ENCODE results near the gene LRRC49.
"Not testable (repeated sequence)": the region's sequence is repeated elsewhere in the genome, so short reads cannot be mapped to it uniquely, and the experiment has no call there.

LRRC49 gene

DNA sequence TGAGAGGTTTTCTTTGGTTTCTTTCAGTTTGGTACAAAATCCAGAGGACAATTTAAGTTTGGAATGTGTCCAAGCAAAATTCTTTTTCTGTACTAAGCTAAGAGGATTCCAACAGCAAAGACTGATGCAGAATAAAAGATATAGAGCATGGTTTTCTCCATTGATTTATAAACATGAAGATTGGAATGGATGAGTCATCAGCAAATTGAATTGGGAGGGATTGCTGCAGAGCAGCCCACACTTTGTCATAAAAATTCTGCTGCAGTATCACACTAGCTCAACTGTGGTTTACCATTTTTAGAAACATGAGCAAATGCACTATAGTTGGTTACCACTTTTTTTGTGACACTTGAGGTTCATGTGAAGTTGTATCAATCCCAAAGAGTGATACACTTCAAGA lies 22.6 kb upstream of the LRRC49 start:
- no peak overlapping the region for H3K4me3 ChIP-seq (ENCODE audit: low read depth, low read length)
- peak; percentile 83 for DNase-seq (ENCODE audit: low read depth, low spot score)
- TF ChIP-seq, protein P1, sequence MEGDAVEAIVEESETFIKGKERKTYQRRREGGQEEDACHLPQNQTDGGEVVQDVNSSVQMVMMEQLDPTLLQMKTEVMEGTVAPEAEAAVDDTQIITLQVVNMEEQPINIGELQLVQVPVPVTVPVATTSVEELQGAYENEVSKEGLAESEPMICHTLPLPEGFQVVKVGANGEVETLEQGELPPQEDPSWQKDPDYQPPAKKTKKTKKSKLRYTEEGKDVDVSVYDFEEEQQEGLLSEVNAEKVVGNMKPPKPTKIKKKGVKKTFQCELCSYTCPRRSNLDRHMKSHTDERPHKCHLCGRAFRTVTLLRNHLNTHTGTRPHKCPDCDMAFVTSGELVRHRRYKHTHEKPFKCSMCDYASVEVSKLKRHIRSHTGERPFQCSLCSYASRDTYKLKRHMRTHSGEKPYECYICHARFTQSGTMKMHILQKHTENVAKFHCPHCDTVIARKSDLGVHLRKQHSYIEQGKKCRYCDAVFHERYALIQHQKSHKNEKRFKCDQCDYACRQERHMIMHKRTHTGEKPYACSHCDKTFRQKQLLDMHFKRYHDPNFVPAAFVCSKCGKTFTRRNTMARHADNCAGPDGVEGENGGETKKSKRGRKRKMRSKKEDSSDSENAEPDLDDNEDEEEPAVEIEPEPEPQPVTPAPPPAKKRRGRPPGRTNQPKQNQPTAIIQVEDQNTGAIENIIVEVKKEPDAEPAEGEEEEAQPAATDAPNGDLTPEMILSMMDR (IDR thresholded peaks at IDR 0.05; ENCODE audit: low read depth, low read length), result no peak
- in situ Hi-C loops (cut with HindIII; ENCODE audit: low sequenced_read_pairs), result no loop called here

DNA sequence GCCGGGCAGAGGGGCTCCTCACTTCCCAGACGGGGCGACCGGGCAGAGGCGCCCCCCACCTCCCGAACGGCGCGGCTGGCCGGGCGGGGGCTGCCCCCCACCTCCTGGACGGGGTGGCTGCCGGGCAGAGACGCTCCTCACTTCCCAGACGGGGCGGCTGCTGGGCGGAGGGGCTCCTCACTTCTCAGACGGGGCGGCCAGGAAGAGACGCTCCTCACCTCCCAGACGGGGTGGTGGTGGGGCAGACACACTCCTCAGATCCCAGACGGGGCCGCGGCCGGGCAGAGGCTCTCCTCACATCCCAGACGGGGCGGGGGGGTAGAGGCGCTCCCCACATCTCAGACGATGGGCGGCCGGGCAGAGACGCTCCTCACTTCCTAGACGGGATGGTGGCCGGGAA lies 21.1 kb upstream of the LRRC49 start:
- H3K4me3 ChIP-seq (ENCODE audit: low read depth, low read length); in situ Hi-C loops (cut with HindIII; ENCODE audit: low sequenced_read_pairs); DNase-seq (ENCODE audit: low read depth, low spot score): not testable (repeated sequence)

DNA sequence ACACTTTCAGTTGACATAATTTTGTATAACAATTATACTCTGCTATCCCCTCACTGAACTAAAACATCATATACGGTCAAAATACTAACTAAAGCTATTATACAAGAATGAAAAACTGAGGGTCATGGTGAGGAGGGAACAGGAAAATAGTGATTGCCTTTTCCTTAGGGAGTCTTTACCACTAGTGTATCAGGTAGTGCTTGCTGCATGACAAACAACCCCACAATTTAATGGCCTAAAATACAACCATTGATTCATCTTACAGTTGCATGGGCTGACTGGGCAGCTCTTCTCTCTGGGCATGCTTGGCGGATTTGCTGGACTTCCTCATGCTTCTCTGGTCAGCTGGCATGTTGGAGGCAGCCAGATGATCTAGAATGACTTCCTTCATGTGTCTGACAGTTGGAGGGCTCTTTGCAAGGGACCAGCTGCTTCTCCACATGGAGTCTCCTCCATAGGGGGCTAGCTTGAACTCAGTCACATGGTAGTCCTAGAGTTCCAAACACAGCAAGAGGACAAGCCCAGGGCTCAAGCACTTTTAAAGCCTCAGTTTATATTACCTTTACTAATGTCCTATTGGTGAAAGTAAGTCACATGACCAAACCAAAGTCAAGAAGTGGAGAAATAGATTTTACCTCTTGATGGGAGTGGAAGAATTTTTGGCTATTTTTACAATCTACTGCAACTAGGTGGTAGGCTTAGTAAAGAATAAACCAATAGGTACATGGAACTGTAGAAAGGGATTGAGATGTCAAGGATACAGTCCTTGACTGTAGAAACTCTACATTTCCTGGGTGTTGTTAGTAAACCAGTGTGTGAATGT lies 19.2 kb upstream of the LRRC49 start:
- H3K4me3 ChIP-seq (ENCODE audit: low read depth, low read length), result no peak overlapping the region
- TF ChIP-seq, protein P1 (IDR thresholded peaks at IDR 0.05; ENCODE audit: low read depth, low read length), result no peak
- no peak for DNase-seq (ENCODE audit: low read depth, low spot score)
- in situ Hi-C loops (cut with HindIII; ENCODE audit: low sequenced_read_pairs), result no loop called here

DNA sequence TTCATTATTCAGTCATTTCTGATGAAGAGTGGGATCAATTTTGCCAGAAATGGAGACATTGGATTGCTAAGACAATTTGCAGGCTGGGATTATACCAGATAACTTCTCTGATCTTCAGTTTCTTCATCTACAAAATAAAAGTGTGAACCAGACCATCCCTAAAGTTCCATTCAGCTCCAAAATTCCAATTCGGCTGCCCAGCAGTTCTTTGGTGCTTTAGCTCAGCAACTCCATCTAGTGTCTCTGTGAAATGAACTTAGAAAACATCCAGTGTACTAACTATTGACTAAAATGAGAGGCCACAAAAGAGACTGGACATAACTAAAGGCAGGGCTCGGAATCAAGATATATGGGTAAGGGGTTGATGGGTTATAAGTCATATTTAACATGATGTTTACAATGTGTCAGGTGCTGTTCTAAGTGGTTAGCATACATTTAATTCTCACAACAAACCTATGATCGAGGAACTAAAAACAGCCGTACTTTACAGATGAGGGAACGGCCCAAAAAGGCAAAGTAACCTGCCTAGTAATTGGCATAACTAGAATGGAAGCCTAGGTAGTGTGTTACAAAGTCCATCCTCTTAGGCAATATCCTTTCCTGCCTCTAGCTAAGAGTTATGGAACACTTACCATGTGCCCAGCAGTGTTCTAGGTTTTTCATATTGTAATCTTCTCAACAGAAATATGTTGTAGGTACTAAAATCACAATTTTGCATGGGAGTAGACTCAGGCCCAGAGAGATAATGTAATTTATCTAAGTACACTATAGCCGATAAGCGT lies 17.4 kb upstream of the LRRC49 start:
- H3K4me3 ChIP-seq (ENCODE audit: low read depth, low read length), result no peak overlapping the region
- TF ChIP-seq, protein P1 (IDR thresholded peaks at IDR 0.05; ENCODE audit: low read depth, low read length), result peak; percentile 71
- peak; percentile 58 for DNase-seq (ENCODE audit: low read depth, low spot score)
- in situ Hi-C loops (cut with HindIII; ENCODE audit: low sequenced_read_pairs), result no loop called here

DNA sequence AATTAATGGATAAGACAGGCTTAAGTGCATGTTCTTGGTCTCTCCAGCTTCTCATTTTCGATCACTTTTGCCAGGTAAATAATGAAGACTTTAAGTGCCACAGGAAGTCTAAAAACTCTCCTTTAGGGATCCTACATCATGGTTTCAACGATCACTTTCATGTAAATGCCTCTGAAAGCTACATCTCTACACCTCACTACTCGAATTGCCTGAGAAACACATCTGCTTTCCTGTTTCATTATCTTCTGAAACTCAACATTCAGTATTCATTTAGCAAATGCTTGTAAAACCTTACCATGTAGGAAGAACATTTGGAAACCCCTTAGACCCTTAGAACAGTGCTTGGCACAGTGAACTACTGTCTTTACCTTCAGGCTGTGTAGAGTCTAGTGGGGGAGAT lies 16.6 kb upstream of the LRRC49 start:
- in situ Hi-C loops (cut with HindIII; ENCODE audit: low sequenced_read_pairs), result no loop called here
- TF ChIP-seq, protein P1 (IDR thresholded peaks at IDR 0.05; ENCODE audit: low read depth, low read length), result no peak
- DNase-seq (ENCODE audit: low read depth, low spot score), result no peak
- H3K4me3 ChIP-seq (ENCODE audit: low read depth, low read length), result no peak overlapping the region

DNA sequence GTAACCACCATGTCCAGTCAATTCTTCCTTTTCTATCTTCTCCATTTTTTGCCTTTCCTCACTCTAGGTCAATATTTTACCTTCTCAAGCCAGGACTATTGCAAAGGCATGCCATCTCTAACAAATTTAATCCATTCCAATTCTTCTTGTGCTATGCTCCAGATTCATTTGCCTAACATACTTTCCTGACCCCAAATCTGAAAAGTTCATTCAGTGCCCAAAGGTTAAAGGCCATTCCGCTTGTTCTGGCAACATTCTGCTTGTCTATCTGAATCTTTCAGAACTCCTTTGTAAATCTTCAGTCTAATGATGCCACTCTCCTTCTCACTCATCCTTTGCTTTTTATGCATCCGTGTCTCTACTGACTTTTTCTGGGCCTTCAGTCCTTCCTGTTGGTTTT lies 15.9 kb upstream of the LRRC49 start:
- no peak overlapping the region for H3K4me3 ChIP-seq (ENCODE audit: low read depth, low read length)
- DNase-seq (ENCODE audit: low read depth, low spot score), result no peak
- in situ Hi-C loops (cut with HindIII; ENCODE audit: low sequenced_read_pairs), result no loop called here
- TF ChIP-seq, protein P1 (IDR thresholded peaks at IDR 0.05; ENCODE audit: low read depth, low read length), result no peak

DNA sequence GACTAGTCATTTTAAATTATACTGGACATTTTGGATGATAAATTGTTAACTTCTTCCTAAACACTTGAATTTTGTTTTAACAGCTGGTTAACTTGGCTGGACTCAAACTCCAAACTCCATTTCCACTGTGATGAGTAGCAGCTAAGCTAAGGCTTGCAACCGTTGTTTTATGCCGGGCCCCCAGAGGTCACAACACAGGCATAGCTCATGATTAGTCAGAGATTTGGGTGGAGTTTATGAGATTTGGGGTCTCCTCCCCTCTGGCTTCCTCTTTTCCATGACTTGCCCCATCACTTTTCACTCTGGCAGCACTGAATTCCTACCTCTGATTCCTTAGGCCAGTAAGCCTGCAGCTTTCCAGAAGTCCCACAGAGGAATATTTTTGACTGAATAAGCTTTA lies 13.2 kb upstream of the LRRC49 start:
- peak; percentile 79 for DNase-seq (ENCODE audit: low read depth, low spot score)
- H3K4me3 ChIP-seq (ENCODE audit: low read depth, low read length), result no peak overlapping the region
- TF ChIP-seq, protein P1 (IDR thresholded peaks at IDR 0.05; ENCODE audit: low read depth, low read length), result no peak
- in situ Hi-C loops (cut with HindIII; ENCODE audit: low sequenced_read_pairs), result no loop called here
